HG02610 (cell line): ENCODE results near the gene MISFA.
"Not testable (repeated sequence)": the region's sequence is repeated elsewhere in the genome, so short reads cannot be mapped to it uniquely, and the experiment has no call there.

Experiments used
- ATAC-seq: cut with Tn5 transposase; IDR thresholded peaks from one replicate; pipeline ENCODE4 v1.9.1; 2021; ENCODE audit warnings: mild to moderate bottlenecking, moderate library complexity; ENCODE audit not compliant: unreplicated experiment

Gene MISFA

DNA sequence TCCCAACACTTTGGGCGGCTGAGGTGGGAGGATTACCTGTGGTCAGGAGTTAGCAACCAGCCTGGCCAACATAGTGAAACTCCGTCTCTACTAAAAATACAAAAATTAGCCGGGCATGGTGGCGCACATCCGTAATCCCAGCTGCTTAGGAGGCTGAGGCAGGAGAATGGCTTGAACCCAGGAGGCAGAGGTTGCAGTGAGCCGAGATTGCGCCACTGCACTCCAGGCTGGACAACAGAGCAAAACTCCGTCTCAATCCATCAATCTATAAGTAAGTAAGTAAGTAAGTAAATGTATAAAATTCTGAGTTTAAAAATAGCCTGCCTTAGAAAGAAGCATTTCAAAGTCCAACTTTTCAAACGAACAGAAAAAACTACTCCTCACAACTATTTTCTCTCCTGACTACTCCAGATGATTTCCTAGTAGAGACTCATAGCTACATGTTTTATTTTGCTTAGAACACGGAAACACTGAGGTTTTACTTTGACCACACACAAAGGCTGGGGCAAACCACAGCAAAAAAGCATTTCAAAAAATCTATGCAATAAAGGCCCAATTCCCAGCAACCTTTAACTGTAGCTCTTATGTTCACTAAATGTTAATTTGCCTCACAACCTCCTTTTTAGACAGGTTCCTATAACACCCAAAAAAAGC, 18.2 kb downstream of the MISFA start:
- ATAC-seq = no peak

DNA sequence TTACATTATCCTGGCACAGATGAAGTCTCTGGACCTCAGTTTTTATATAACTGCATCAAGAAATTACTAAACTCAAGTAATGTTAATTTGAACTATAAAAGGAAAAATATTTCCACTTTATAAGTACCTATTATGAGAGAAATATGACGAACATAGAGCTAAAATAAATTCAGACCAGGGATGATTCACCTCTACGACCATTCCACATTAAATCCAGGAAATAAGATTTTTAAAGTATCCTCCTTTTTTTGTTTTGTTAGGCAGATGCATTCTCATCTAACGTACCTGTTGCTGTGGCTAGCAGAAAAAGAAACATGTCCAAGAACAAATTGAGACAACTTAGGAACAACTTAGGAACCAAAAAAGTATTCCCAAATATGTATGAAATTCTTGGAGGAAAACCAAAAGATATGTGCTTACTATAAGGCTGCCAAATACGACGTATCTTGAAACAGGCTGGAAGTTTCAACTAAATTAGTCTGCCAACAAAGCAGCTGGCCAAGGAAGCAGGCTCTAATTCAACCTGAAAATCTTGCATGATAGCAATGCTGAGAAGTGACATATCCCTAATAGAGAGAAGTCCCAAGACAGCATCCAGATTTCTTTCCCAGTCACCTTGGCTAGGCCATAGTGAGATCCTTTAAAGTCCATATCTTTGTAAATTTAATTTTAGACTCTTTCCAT, 18.9 kb downstream of the MISFA start:
- ATAC-seq = no peak

DNA sequence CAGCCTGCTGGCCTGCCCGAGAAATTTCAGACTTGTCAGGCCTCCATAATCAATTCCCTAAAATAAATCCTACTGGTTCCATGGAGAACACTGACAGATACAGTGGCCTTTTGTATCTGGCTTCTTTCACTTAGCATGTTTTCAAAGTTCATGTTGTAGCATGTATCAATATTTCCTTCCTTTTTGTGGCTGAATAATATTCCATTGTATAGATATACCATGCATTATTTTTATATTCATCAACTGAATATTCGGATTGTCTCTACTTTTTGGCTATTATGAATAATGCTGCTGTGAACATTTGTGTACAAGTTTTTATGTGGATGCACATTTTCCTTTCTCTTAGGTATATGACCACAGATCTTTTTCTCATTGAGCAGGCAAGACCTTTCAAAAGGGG, 24.1 kb downstream of the MISFA start:
- ATAC-seq = no peak

DNA sequence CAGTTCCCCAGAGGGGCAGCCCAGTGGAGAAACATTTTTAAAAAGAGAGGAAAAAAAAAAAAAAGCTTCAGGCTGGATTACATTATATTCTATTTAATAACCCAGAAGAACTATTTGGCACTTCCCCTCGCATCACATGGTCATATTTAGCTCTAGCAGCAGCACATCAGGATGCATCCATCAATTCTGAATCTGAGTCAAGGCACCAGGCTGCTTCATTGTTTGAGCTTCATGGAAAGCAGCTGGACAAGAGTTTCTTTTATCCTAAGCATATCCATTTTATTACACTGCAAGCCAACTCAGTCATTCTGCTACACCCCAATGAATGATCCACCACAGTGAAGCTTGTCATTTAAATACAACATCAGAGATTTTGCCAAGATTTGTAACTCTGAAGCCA, 24.6 kb downstream of the MISFA start:
- no peak for ATAC-seq

DNA sequence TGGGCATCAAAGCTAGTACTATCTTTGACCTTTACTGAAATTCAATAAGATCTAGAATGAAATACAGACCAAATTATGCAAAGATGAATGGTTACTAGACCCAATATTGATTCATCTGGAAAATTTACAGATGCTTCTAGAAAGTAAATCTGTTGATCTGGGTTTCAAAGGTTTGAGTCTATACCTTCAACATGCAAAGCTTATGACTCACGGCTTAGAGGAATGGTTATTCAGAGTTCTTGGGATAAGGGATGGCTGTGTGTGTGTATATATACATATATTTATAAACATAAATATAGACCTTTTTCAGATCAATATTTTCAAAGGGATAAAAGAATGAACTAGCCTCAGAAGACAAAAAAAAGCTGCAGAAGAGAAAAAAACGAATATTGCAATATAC, 33.3 kb downstream of the MISFA start:
- no peak for ATAC-seq

DNA sequence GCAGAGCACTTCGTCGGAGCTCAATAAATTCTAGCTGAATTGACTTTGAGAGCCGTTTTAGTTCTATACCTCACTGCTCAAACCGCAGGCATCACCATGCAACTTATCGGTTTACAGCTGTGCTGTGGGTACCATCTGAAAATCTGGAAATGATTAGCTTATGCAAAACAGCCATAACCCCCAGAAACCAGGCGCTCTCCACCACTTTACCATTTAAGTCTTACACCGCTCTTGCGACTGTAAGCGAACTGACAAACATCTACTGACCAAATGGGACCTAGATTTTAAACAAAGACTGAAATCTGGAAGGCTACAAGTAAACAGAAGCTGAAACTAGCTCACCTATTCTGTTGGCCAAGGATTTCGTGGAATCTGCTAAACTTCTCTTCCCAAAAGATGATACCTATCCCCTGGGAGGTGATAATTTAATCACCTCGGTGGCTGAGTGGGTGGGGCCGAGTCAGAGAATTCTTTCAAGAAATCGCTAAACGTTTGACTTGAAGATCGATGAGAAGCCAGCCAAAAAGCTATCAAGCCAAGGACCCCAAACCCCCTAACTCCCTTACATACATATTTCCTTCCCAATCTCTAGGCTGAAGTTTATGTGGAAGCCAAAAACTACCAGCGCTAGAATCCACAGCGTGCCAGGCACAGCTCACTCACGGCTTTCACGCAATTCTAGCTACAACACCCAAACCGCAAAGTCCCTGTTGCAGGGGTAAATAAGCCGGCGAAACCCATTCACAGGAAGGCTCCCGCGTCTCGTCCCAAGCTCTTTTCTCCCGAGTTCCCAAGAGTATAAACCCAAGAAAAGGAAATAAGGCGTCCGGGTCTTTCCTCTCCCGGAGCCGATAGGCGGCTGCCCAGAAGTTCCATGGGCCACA, 33.9 kb downstream of the MISFA start:
- ATAC-seq = peak; percentile 62

DNA sequence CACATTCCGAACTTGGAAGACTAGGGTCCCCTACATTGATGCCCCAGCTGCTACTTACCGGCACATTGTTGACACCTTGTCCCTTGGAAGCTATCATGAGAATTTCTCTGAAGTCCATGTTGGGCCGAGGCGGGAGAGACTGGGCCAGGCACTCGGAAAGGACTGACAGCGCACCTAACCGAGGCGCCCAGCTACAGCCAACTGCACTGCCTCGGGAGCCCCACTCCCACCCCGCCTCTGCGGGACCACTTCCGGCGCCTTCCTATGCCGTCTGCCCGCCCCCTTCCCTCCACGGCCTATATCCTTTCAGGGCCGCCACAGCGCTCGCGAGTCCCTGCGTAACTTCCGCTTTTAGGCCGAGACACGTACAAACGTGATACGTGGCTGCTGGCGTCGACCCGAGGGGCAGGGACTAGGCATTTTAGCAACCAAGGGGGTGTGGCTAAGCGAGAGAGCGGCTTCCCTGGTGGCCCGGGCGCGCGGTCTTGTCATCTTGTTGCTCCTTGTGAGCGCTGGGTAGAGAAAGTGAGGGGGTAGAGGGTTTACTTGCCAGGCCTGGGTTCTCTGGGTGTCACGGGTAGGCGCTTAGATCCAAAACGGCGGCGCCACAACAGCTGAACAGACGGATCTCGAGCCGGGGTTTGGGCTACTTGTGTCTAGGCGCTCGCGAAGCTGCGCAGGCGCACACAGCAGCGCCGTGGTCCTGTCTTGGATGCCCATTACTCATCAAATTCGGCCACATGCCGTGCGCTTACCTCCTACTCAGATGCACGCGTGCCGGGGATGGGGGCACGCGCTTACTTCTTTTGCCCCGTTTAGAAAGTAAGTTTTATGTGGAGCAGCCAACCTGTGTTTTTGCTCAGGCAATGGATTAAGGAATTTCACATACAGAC, 34.8 kb downstream of the MISFA start, which contains the start of gene SPTY2D1:
TSS of gene SPTY2D1 (minus strand) at position 203 of the 893 bp plus-strand sequence. CDS start at position 118, 85 bp downstream.
- ATAC-seq = peak; percentile 97

DNA sequence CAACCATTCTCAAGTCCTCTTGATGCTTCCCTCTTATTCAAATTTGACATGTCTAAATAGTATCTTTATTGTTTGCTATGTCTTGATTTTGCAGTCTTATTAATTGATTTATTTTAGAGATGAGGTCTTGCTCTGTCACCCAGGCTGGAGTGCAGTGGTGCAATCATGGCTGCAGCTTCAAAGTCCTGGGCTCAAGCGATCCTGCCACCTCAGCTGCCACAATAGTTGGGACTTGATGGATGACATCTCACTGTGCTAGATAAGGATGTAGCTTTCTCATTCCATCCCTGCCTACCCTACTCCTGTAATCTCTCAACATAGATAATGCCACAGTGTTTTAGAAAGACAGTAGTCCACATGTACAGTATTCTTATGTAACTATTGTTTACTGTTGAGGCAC, 42.1 kb downstream of the MISFA start:
- no peak for ATAC-seq

DNA sequence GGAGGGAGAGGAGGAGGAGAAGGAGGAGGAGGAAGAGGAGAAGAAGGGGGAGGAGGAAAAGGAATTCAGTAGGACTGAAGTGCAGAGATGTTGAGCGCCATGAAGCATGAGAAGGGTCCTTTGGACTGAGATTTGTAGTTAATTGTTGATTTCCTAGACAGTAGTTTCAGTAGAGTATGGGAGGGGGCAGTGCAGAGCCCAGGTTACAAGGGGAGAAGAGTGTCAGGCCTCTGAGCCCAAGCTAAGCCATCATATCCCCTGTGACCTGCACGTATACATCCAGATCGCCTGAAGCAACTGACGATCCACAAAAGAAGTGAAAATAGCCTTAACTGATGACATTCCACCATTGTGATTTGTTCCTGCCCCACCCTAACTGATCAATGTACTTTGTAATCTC, 43.4 kb downstream of the MISFA start:
- not testable (repeated sequence) for ATAC-seq

DNA sequence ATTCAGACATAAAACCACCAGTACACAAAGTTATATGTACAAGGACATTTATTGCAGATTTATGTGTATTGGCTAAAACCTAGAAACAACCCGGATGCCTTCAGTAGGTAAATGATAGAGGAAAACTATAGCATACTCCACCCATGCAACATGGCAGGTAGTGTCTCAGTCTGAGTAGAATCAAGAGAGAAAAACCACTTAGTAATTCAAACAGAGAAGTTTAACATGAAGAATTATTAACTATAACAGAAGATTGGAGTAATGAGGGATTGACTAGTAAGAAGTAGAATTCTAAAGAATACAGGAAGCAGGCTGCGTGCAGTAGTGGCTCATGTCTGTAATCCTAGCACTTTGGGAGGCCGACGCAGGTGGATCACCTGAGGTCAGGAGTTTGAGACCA, 50.8 kb downstream of the MISFA start:
- no peak for ATAC-seq

DNA sequence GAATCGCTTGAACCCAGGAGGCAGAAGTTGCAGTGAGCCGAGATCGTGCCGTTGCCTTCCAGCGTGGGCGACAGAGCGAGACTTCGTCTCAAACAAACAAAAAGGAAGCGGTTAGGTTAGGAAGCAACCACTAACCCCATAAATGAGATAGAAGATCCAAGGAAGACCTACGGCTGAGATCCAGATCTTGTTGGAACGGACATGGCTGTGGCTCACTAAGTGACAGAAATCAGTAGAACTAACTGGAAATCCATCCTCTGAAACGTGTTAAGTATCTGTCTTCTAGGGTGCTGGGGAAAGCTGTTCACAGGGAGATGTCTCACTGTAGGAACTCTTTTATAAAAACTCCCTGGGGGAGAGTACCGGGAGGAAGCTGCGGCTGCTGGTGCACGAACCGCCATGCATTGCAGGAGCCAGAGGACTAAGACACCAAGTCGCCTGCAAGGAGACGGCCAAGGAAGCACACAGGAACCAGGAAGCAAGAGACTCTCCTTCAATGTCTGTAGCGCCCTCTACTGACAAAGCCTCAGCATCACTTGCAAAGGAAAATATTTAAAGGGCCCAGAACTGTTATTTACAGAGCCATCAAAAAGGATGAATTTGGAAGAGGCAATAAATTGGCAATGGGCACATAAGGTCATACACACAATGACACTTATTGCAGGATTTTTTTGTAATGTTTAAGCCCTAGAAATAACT, 51.4 kb downstream of the MISFA start:
- no peak for ATAC-seq
